ENCODE results near the gene NAALADL2. TPM values are rescaled to one million over a fixed set of nuclear protein-coding genes. Genes with fewer than 3 reads are reported as not detected.

Gene NAALADL2
- total and polyA plus RNA-seq, 2 donors (not counting 1 experiment from before 2014, with no cell fraction given) = not detected

DNA sequence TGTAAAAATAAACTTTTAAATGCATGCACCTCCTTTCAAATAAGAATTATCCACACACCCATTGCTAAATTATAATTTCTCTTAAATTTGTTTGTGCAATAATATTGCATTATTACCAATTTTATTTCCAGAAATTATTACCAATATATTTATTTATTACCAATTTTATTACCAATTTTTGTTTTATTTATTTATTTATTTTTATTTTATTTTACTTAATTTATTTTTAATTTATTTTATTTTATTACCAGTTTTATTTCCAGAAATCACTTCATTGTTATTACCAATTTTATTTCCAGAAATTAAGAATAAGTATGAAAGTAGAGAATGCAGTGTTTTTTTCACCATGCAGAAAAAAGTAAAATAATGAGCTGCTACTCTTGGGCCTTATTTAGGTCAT lies 525.4 kb downstream of the NAALADL2 start:
- Histone ChIP-seq H4K20me1 (ENCODE audit: control insufficient read depth, insufficient read depth, low read length, poor library complexity, severe bottlenecking) (no peaks in the 10 kb centered on the region), H3K9ac (ENCODE audit: low read length) (no peak overlapping the region), H3K79me2 (ENCODE audit: control insufficient read depth, insufficient read depth, low read length) (no peaks in the 10 kb centered on the region), H3K27me3 (replicated peaks in 1 of 4; ENCODE audit: control extremely low read depth in 1 of 4, control insufficient read depth in 3 of 4, insufficient read depth in 4 of 4, low read length in 3 of 4) (no peaks in the 10 kb centered on the region), H3K27ac (ENCODE audit: low read length in 2 of 2) (no peak overlapping the region), H3K9me3 (ENCODE audit: control extremely low read depth in 1 of 3, control insufficient read depth in 2 of 3, insufficient read depth in 1 of 3, low read length in 2 of 3) (no peaks in the 10 kb centered on the region), H3K36me3 (replicated peaks in 1 of 2; ENCODE audit: control extremely low read depth in 1 of 2, control insufficient read depth in 1 of 2, extremely low read depth in 1 of 2, insufficient read depth in 2 of 2, low read length in 1 of 2) (no peaks in the 10 kb centered on the region), H3K4me2 (replicated peaks; ENCODE audit: low read depth, low read length, poor library complexity, severe bottlenecking) (no peak overlapping the region), H2AFZ (ENCODE audit: insufficient read depth, low read depth, low read length, poor library complexity, severe bottlenecking) (no peak overlapping the region), H3K4me1 (ENCODE audit: control insufficient read depth in 2 of 2, insufficient read depth in 2 of 2, low read length in 2 of 2) (no peaks in the 10 kb centered on the region), H3K4me3 (ENCODE audit: control extremely low read depth in 1 of 5, extremely low read depth in 1 of 5, insufficient read depth in 1 of 5, low read depth in 2 of 5, low read length in 4 of 5) (no peak overlapping the region)
- ChIA-PET POLR2A (no interaction called here), CTCF (no interaction called here)
- Mint-ChIP-seq H3K27ac (no peak overlapping the region), H3K27me3 (no peaks in the 10 kb centered on the region), H3K4me1 (no peaks in the 10 kb centered on the region), H3K9me3 (ENCODE audit: insufficient read depth) (no peaks in the 10 kb centered on the region), H3K4me3 (no peak overlapping the region)
- no peak for DNase-seq
- no peak for ATAC-seq (ENCODE audit: low read depth)
- TF ChIP-seq CTCF (IDR thresholded peaks at IDR 0.05) (no peak), EZH2 (IDR thresholded peaks at IDR 0.05; ENCODE audit: borderline replicate concordance, insufficient read depth, low read depth, low read length, poor library complexity, severe bottlenecking) (no peak)
- intact Hi-C loops (cut with micrococcal nuclease) = no loop called here

DNA sequence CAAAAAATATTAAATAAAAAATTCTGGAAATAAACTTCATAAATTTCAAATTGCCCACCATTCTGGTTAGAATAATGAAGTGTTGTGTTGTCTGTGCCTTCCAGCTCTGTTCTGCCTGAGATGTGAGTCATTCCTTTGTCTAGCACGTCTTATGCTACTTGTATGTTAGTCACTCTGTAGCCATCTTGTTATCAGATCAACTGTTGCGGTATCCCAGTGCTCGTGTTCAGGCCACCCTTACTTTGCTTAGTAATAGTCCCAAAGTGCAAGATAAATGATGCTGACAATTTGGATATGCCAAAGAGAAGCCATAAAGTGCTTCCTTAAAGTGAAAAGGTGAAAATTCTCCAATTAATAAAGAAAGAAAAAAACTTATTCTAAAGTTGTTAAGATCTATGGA lies 527.5 kb downstream of the NAALADL2 start:
- intact Hi-C loops (cut with micrococcal nuclease) = no loop called here
- Mint-ChIP-seq H3K9me3 (ENCODE audit: insufficient read depth) (no peaks in the 10 kb centered on the region), H3K4me1 (no peaks in the 10 kb centered on the region), H3K27me3 (no peaks in the 10 kb centered on the region), H3K27ac (no peak overlapping the region), H3K4me3 (no peak overlapping the region)
- H3K4me1 ChIP-seq (ENCODE audit: control insufficient read depth in 2 of 2, insufficient read depth in 2 of 2, low read length in 2 of 2) = no peaks in the 10 kb centered on the region
- H4K20me1 ChIP-seq (ENCODE audit: control insufficient read depth, insufficient read depth, low read length, poor library complexity, severe bottlenecking) = no peaks in the 10 kb centered on the region
- no peaks in the 10 kb centered on the region for H3K79me2 ChIP-seq (ENCODE audit: control insufficient read depth, insufficient read depth, low read length)
- no peak for ATAC-seq (ENCODE audit: low read depth)
- 93% methylated on average over 3 of the region's 3 CpGs for WGBS (ENCODE audit: insufficient coverage)
- no peak overlapping the region for H3K9ac ChIP-seq (ENCODE audit: low read length)
- no peak overlapping the region for H3K27ac ChIP-seq (ENCODE audit: low read length in 2 of 2)
- H3K27me3 ChIP-seq (replicated peaks in 1 of 4; ENCODE audit: control extremely low read depth in 1 of 4, control insufficient read depth in 3 of 4, insufficient read depth in 4 of 4, low read length in 3 of 4) = no peaks in the 10 kb centered on the region
- no peak overlapping the region for H3K4me3 ChIP-seq (ENCODE audit: control extremely low read depth in 1 of 5, extremely low read depth in 1 of 5, insufficient read depth in 1 of 5, low read depth in 2 of 5, low read length in 4 of 5)
- CTCF ChIA-PET = no interaction called here
- no peaks in the 10 kb centered on the region for H3K36me3 ChIP-seq (replicated peaks in 1 of 2; ENCODE audit: control extremely low read depth in 1 of 2, control insufficient read depth in 1 of 2, extremely low read depth in 1 of 2, insufficient read depth in 2 of 2, low read length in 1 of 2)
- H3K4me2 ChIP-seq (replicated peaks; ENCODE audit: low read depth, low read length, poor library complexity, severe bottlenecking) = no peak overlapping the region
- POLR2A ChIA-PET = no interaction called here
- H3K9me3 ChIP-seq (ENCODE audit: control extremely low read depth in 1 of 3, control insufficient read depth in 2 of 3, insufficient read depth in 1 of 3, low read length in 2 of 3) = no peaks in the 10 kb centered on the region
- TF ChIP-seq CTCF (IDR thresholded peaks at IDR 0.05) (no peak), EZH2 (IDR thresholded peaks at IDR 0.05; ENCODE audit: borderline replicate concordance, insufficient read depth, low read depth, low read length, poor library complexity, severe bottlenecking) (no peak)
- no peak for DNase-seq
- H2AFZ ChIP-seq (ENCODE audit: insufficient read depth, low read depth, low read length, poor library complexity, severe bottlenecking) = no peak overlapping the region

All from B cell (primary cell).